GM19035 (cell line): ENCODE data around the gene UBE2G1.
"Not testable (repeated sequence)": the region's sequence is repeated elsewhere in the genome, so short reads cannot be mapped to it uniquely, and the experiment has no call there.

ENCODE experiments used
- ATAC-seq: cut with Tn5 transposase; IDR thresholded peaks from one replicate; pipeline ENCODE4 v1.9.1; 2021; ENCODE audit not compliant: unreplicated experiment

Gene UBE2G1

DNA sequence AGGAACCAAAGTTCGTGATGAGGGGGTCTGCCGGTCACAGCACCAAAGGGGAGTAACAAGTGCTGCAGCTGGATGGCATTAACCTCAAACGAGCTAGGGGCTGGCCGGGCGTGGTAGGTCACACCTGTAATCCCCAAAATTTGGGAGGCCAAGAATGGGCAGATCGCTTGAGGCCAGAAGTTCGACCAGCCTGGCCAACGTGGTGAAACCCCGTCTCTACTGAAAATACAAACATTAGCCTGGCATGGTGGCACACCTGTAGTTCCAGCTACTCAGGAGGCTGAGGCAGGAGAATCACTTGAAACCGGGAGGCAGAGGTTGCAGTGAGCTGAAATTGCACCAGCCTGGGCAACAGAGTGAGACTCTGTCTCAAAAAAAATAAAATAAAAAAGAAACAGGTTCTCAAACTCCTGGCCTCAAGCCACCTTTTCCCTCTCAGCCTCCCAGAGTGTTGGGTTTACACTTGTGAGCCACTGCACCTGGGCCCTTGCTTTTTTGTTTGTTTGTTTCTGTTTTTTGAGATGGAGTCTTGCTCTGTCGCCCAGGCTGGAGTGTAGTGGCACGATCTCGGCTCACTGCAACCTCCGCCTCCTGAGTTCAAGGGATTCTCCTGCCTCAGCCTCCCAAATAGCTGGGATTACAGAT lies 9.4 kb upstream of the UBE2G1 start:
- not testable (repeated sequence) for ATAC-seq

DNA sequence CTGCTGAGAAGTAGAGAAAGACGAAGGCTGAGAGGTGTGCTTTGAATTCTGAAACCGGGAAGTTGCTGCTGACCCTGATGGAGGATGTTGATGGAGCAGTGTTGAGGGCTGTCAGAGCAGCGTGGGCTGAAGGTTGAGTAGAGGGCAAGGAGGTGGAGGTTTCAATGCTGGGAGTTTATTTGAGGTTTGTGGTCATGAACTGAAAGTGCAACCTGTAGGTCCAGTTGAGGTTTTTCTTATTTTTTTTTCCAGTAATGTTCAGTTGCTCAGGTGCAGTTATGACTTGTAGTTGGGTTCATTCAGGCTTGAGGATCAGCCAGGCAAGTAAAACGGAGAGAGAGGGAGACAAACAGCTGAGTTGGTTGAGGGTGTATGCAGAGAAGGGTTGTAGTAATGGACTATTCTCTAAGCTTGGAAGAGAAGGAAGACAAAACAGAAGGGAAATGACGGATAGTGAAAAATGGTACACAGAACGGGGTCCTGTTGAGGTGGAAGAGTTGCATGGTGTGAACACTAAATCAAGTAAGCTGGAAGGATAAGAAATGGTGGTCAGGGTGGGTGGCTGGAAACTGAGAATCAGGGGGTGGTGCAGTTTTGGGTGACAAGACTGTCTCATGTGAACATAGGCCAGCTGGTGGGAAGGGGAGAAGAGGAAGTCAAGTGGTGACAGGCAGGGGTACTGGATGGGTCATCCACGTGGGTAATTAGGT lies 8.7 kb upstream of the UBE2G1 start:
- peak; percentile 81 for ATAC-seq

DNA sequence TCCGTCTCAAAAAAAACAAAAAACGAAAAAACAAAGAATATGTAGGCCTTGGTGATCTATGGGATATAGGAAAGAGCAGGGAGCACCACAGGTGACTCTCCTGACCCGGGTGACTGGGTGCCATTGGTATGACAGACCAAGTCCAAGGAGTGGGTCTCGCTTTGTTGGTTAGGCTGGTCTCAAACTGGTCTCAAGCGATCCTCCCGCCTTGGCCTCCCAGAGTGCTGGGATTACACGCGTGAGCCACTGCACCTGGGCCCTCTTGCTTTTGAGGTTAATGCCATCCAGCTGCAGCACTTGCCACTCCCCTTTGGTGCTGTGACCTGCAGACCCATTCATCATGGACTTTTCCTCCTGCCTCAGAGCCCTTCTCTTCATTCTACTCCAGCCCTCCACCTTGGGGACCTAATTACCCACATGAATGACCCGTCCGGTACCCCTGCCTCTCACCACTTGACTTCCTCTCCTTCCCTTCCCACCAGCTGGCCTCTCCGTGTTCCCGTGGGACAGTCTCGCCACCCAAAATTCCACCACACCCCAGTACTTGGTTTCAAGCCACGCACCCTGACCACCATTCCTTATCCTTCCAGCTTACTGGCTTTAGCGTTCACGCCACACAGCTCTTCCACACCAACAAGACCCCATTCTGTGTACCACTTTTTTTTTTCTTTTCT lies 3.2 kb upstream of the UBE2G1 start:
- no peak for ATAC-seq

DNA sequence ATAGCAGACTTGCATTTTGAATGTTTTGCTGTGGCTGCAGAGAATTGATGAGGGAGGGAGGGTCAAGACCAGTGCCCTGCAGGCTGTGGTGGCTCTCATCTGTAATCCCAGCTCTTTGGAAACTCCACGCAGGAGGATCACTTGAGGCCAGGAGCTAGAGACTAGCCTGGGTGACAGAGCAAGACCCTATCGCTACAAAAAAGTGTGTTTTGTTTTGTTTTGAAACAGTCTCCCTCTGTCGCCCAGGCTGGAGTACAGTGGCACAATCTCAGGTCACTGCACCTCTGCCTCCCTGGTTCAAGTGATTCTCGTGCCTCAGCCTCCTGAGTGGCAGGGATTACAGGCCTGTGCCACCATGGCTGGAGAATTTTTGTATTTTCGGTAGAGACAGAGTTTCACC lies 1.9 kb upstream of the UBE2G1 start:
- ATAC-seq: no peak

DNA sequence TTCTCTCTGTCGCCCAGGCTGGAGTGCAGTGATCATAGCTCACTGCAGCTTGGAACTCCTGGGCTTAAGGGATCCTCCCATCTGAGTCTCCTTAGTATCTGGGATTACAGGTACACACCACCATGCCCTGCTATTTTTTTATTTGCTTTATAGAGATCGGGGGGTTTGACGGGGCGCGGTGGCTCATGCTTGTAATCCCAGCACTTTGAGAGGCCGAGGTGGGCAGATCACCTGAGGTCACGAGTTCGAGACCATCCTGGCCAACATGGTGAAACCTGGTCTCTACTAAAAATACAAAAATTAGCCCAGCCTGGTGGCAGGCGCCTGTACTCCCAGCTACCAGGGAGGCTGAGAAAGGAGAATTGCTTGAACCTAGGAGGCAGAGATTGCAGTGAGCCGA lies 702 bp upstream of the UBE2G1 start:
- not testable (repeated sequence) for ATAC-seq

DNA sequence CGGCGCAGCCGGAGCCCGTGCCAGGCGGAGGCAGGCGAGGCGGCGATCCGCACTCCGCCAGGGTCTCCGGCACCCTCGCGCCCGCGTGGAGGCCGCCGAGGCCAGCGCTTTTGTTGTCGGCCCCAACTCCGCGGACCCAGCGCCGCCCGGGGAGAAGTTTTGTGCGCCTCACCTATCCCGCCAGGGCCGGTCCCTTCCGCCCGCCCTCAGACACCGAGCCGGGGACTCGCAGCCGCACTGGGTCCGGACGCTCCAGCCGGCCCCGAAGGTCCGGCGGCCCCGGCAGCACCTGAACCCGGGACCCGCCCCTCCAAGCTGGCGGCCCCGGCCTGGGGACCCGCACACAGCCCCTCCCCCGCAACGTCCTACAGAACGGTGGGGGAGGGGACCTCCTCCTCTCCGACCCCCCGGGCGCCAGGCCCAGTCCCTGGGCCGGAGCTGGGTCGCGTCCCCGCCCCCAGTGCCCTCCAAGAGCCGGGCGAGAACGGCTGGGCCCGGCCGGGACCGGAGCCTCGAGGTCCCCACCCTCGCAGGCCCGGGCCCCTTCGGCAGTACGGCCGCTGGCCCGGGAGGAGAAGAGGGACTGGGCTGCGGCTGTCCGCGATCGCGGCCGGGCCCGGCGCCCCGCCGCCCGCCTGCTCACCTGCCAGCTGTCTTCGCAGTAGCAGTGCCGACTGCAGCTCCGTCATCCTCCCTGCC lies 698 bp downstream of the UBE2G1 start:
- peak; percentile 28 for ATAC-seq

DNA sequence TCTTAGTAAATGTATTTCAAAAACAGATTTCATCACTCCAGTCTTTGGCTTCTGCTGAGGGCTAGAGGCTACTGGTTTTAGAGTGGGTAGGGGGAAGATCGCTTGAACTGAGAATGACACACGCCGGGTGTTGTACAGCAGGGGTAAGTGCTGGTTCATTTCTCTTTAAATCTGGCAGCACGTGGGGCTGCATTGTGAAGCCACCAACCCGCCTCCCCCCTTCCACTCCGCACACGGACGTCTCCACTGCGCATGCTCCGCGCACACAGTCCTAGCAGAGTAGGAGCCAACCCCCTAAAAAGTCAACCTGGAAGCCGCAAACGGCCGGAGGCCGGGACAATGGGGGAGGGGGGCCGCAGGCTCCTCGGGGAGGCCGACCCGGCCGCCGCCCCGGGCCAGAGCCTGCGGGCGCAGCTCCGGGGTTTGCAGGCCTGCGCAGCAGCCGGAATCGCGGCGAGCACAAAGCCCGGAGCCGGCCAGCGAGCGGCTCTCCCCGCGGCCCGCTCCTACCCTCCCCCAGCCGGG lies 1.3 kb downstream of the UBE2G1 start:
- ATAC-seq: peak; percentile 47

DNA sequence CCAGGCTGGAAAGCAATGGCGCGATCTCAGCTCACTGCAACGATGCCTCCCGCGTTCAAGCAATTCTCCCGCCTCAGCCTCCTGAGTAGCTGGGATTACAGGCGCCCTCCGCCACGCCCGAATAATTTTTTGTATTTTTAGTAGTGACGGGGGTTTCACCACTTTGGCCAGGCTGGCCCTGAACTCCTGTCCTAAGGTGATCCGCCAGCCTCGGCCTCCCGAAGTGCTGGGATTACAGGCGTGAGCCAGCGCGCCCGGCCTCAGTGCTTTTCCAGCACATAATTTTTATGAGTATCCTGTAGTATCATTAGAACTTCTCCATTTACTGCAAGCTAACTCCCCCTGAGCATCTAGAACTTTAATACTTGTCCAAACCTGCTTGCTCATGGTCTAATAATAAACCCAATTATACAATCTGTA lies 1.8 kb downstream of the UBE2G1 start:
- no peak for ATAC-seq

DNA sequence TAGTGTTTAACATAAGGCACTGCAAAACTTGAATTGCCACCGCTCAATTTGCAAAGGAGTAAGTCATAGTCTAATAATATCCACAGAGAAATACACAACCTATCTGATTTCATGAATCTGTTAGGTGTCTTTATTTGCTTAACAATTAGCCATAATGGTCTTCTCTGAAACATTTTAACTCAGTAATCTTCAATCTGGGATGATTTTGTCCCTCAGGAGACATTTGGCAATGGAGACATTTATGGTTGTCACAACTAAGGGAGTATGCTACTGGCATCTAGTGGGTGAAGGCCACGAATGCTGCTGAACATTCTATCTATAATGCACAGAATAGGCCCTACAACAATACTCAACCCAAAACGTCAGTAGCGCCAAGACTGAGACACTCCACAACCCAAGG lies 4.3 kb downstream of the UBE2G1 start:
- no peak for ATAC-seq

DNA sequence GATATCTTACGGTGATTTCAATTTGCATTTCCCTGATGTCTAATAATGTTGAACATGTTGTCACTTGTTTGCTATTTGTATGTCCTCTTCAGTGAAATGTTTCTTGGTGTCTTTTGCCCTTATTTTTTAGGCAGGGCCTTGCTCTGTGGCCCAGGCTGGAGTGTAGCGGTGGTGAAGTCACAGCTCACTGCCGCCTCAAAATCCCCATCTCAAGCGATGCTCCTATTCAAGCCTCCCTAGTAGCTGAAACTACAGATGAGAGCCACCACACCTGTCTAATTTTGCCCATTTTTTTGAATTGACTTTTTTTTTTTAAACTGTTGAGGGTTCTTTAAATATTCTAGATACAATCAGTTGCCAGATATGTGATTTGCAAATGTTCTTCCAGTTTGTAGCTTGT lies 8.3 kb downstream of the UBE2G1 start:
- ATAC-seq: no peak

DNA sequence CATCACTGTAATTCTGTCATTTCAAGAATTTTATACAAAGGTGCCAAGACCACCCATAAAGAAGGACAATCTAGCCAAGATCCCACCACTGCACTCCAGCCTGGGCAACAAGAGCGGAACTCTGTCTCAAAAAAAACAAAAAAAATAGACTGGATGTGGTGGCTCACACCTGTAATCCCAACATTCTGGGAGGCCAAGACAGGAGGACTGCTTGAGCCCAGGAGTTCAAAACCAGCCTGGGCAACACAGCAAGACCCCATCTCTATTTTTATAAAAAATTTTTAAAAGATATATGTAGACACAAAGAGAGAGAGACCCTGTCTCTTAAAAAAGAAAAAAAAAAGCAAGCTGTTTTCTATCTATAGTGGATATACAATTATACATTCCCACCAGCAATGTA lies 8.8 kb downstream of the UBE2G1 start:
- ATAC-seq: no peak

DNA sequence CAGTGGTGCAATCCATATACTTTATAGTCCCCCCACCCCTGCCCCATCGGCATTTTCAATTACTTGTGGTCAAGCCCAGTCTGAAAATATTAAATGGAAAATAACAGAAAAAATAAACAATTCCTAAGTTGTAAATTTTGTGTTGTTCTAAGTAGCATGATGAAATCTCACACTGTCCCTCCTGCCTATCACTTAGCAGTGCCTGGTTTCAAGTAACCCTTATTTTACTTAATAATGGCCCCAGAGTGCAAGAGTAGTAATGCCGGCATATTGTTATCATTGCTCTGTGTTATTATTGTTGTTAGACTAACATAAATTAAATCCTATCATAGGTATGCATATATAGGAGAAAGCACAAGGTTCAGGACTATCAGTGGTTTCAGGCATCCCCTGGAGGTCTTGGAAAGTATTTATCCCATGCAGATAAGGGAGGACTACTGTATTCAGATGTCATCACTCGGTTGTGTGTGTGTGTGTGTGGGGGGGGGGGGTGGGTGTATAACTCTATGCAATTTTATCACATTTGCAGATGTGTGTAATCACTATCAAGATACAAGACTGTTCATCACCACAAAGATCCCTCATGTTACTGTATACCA lies 9.3 kb downstream of the UBE2G1 start:
- ATAC-seq: no peak

DNA sequence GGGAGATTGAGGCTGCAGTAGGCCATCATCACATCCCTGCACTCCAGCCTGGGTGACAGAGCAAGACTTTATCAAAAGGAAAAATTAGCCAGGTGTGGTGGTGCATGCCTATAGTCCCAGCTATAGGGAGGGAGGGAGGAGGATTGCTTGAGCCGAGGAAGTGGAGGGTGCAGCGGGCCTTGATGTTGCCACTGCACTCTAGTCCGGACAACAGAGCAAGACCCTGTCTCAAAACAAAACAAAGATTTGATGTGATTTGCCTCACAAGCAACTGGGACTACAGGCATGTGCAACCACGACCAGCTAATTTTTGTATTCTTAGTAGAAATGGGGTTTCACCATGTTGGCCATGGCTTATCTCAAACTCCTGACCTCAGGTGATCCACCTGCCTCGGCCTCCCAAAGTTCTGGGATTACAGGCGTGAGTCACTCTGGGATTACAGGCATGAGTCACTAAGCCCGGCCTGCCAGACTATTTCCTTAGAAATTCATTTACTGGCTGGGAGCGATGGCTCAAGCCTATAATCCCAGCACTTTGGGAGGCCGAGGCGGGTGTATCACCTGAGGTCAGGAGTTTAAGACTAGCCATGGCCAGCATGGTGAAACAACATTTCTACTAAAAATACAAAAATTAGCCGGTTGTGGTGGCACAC lies 11.5 kb downstream of the UBE2G1 start:
- no peak for ATAC-seq

DNA sequence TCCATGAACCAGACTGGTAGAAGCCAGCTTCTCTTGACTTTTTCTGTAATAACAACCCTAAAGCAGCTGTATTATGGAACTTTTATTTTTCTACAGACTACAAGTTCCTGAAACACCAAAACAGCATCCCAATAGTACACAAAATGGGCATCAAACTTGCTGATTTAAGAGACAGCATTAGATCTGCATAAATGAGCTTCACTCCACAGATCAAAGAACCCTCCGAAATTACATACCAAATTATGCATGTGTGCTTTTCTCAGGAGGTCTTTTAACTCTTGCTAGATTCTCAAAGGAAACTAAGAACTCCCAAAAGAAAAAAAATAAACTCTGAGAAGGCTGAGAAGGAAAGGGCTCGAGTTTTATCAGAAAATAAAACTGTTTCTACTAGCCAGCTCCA lies 12.3 kb downstream of the UBE2G1 start:
- ATAC-seq: no peak

DNA sequence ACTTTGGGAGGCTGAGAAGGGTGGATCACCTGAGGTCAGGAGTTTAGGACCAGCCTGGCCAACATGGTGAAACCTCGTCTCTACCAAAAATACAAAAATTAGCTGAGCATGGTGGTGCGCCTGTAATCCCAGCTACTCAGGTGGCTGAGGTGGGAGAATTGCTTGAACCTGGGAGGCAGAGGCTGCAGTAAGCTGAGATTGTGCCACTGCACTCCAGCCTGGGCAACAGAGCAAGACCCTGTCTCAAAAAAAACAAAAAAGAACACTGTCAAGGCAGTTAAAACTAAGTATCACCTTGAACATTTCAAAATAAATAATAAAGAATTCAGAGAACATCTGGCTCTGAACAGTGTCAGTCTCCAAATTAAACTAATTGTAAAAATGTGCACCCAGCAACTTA lies 16.3 kb downstream of the UBE2G1 start:
- not testable (repeated sequence) for ATAC-seq

DNA sequence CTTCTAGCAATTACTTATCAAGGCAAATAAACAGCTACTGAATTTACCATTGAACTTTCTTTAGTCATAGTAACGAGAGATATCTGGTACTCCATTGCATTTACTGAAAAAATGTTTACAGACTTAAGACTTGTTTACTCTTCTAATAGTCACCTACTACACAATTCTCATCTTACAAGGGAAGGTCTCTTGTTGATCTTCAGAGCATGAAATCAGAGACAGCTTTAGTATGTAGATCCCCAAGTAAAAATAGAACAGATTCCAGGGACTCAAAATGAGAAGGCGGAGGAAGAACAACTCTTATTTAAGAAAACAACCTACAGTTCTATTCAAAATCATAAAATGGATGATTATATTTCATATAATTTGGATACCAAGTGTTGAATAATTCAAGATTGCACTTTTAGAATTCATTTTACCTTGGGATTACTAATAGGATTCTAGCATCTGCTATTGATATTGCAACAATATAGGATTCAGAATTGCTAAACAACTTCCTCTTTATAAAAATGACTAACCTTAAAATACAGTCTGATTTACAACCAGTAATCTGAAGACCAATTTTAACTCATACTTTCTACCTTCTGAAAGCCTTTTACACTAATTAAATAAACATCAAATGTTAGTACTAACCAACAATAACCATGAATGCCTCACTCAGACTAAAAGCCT lies 20.8 kb downstream of the UBE2G1 start:
- ATAC-seq: no peak

DNA sequence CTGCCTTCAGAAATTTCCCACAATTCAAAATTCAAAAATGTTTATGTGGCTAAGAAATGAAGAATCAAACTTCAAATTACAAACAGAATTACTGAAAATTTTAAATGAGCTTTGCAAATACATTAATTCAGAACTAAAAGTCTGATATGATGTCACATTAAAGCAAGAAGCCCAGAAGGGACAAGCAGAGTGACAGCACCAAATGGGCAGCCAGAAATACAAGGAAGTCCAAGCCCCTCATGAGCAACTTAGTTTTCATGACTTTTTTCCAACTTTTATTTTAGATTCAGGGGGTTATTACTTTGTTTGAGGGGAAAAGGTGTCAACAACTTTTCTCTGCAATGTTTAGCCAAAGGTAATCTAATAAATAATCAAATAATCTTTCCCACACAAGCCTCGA lies 21.5 kb downstream of the UBE2G1 start:
- no peak for ATAC-seq

DNA sequence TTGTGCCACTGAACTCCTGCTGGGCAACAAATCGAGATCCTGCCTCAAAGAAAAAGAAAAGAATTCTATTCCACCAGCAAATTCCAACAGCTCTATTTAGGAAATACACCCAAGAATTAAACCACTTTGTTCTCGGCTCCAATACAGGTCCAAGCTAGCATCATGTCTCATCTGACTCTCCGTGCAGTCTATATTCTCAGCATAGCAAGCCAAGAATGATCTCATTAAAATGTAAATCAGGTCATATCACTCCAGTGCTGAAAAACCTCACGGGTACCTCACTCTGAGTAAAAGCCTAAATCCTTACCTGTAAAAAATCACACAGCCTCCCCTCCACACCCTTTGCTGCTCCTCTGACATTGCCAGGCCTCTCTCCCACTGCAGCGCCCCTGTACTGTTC lies 23.9 kb downstream of the UBE2G1 start:
- ATAC-seq: no peak

DNA sequence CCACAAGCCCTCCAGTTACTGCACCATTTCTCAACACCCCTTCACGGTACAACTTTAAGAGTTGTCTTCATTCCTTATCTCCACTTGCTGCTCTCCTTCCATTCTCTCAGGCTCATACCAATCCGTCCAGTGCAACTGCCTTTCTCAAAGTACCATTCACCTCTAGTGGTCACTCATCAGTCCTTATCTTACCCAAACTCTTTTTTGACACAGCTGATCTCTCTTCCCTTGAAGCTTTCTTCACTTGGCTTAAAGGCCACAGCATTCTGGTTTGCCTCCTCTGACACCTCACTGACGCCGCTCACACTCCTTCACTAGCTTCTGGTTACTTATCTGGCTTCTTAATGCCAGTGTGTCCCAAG lies 24.9 kb downstream of the UBE2G1 start:
- ATAC-seq: no peak
